Natural killer cell treated with Interleukin-12 subunit alpha and Interleukin-12 subunit beta and Interleukin-15 and Interleukin-18, amount 100 ng/mL, for 72 hours (primary cell): Measurements from ENCODE around the gene RBM8A. TPM values are rescaled to one million over a fixed set of nuclear protein-coding genes. Genes with fewer than 3 reads are reported as not detected.
A peak's percentile ranks its signal among the peaks of the same experiment; 100 is the strongest.

Experiments used
- ATAC-seq, 2 donors: fragments of 150-1000 bp; cut with Tn5 transposase in 1 of 2; sonication (Bioruptor Pico), chemical (Tn5 transposase) in 1 of 2; 2 replicates each; pipeline ENCODE4 v1.10.0; 2021
- DNase-seq: peaks from one replicate; pipeline ENCODE4 v3.0.0; 2022; ENCODE audit warnings: low spot score
- H3K27ac Mint-ChIP-seq, 2 donors: 1 replicate in 1 of 2; 2 replicates in 1 of 2; pipeline ENCODE4 v1.8.0; 2022; ENCODE audit warnings: mixed read lengths in 2 of 2, mild to moderate bottlenecking in 1 of 2, moderate library complexity in 1 of 2
- H3K27me3 Mint-ChIP-seq, 2 donors: 1 replicate in 1 of 2; 2 replicates in 1 of 2; pipeline ENCODE4 v1.8.0; 2022; ENCODE audit warnings: mixed read lengths in 2 of 2
- H3K36me3 Mint-ChIP-seq: one replicate; pipeline ENCODE4 v1.8.0; 2022; ENCODE audit warnings: mixed read lengths
- H3K4me1 Mint-ChIP-seq, 2 donors: 1 replicate in 1 of 2; 2 replicates in 1 of 2; pipeline ENCODE4 v1.8.0; 2022; ENCODE audit warnings: low read depth in 2 of 2, mixed read lengths in 2 of 2, mild to moderate bottlenecking in 1 of 2
- H3K4me3 Mint-ChIP-seq: one replicate; pipeline ENCODE4 v1.8.0; 2022; ENCODE audit warnings: mixed read lengths
- H3K9me3 Mint-ChIP-seq: 2 replicates; pipeline ENCODE4 v1.8.0; 2022; ENCODE audit warnings: mixed read lengths
- total RNA-seq, 2 donors: library from RNA; stranded (reverse); gene quantifications; one replicate each; pipeline ENCODE4 v1.2.3, GENCODE V29; 2022

The RBM8A gene
- total RNA-seq, 2 donors from 2014 or later: 280 to 294 TPM

DNA sequence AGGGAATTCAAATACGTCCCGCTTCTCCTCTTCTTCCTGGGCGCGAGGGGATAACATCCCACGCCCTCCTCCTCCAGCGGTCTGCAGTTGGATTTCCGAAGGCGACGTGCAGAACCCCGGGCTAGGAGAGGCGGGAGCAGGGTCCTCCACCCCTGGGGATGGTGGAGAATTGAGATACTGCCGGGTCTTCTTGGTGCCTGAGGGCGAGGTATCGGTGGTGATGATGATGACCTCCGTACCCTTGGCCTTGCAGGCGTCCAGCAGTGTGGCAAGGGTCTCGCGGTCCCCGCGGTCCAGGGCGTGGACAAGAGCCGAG lies 33.8 kb upstream of the RBM8A start:
- no peaks in the 10 kb centered on the region for H3K27me3 Mint-ChIP-seq
- no peaks in the 10 kb centered on the region for H3K36me3 Mint-ChIP-seq
- ATAC-seq (no peak), DNase-seq (no peak)
- H3K27ac Mint-ChIP-seq: peak overlapping the region; percentile 75 to 93
- H3K4me3 Mint-ChIP-seq: peak overlapping the region; percentile 87
- H3K4me1 Mint-ChIP-seq: peaks cover 65 to 75% of the 10 kb centered on the region in 2 donors
- no peaks in the 10 kb centered on the region for H3K9me3 Mint-ChIP-seq

- H3K36me3 Mint-ChIP-seq: no peaks in the 10 kb centered on the region
- peak; percentile 19 to 43 for ATAC-seq
- H3K27ac Mint-ChIP-seq: peak overlapping the region; percentile 75 to 93
- H3K4me3 Mint-ChIP-seq: peak overlapping the region; percentile 87
- no peaks in the 10 kb centered on the region for H3K9me3 Mint-ChIP-seq
- H3K27me3 Mint-ChIP-seq: no peaks in the 10 kb centered on the region
- H3K4me1 Mint-ChIP-seq: peaks cover 68 to 80% of the 10 kb centered on the region in 2 donors
- peak; percentile 82 for DNase-seq
Observed at GRCh38 chr1:145960468-145961108, 33.3 kb upstream of the RBM8A start.

DNA sequence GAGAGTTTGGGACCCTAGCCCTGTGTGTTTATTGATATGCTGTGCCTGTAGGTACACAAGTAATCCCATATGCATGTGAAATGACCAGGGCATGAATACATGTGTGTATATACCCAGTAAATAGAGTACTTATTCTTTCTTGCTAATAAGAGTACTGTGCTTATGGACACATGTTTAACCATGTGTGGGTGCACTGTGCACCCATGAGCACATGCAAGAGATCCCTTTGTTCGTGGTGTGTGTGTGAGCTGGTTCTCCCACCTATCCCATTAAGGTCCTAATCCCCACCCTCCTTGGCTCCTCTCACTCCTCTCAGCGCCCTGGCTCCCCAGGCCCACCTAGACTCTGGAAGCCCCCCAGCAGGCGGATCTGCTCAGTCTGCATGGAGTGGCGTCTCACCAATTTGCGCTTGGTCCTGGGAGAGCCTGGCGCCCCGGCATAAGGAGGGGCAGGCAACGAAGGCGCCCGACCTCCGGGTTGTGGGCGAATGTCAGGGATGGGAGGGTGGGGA lies 32.7 kb upstream of the RBM8A start:
- Mint-ChIP-seq H3K27me3 (no peaks in the 10 kb centered on the region), H3K9me3 (no peaks in the 10 kb centered on the region), H3K4me3 (peak overlapping the region; percentile 62), H3K36me3 (no peaks in the 10 kb centered on the region), H3K4me1 (peaks cover 71 to 82% of the 10 kb centered on the region in 2 donors), H3K27ac (no peak overlapping the region)
- ATAC-seq (no peak), DNase-seq (no peak)

GRCh38 chr1:145959333-145959732 lies 32.0 kb upstream of the RBM8A start:
- Mint-ChIP-seq H3K36me3 (no peaks in the 10 kb centered on the region), H3K4me1 (peaks cover 73 to 86% of the 10 kb centered on the region in 2 donors), H3K4me3 (peak overlapping the region; percentile 62), H3K27ac (peak overlapping the region in 1 of 2 donors; percentile 63), H3K27me3 (no peaks in the 10 kb centered on the region), H3K9me3 (no peaks in the 10 kb centered on the region)
- ATAC-seq (no peak), DNase-seq (no peak)

DNA sequence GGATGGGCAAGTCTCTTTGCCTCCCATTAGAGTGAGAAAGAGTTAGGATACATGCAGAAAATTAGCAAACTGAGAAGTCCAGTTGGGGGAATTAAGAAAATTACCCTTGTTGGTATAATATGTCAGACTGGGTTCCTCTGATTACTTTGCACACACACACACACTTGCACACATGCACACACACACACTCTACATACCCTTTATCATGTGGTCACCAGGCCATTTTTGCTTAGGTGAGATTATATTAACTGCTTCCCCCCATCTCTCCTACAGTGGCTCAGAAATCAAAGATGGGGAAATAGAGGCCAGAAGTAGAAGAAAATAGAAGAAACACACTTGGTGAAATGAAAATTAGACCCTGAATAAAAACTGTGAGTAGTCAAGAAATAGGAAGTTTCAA lies 31.4 kb upstream of the RBM8A start:
- H3K4me3 Mint-ChIP-seq: peak overlapping the region; percentile 83
- no peak for ATAC-seq
- no peak for DNase-seq
- H3K9me3 Mint-ChIP-seq: no peaks in the 10 kb centered on the region
- H3K27me3 Mint-ChIP-seq: no peaks in the 10 kb centered on the region
- H3K4me1 Mint-ChIP-seq: peaks cover 68 to 82% of the 10 kb centered on the region in 2 donors
- H3K27ac Mint-ChIP-seq: peak overlapping the region in 1 of 2 donors; percentile 63
- H3K36me3 Mint-ChIP-seq: no peaks in the 10 kb centered on the region

DNA sequence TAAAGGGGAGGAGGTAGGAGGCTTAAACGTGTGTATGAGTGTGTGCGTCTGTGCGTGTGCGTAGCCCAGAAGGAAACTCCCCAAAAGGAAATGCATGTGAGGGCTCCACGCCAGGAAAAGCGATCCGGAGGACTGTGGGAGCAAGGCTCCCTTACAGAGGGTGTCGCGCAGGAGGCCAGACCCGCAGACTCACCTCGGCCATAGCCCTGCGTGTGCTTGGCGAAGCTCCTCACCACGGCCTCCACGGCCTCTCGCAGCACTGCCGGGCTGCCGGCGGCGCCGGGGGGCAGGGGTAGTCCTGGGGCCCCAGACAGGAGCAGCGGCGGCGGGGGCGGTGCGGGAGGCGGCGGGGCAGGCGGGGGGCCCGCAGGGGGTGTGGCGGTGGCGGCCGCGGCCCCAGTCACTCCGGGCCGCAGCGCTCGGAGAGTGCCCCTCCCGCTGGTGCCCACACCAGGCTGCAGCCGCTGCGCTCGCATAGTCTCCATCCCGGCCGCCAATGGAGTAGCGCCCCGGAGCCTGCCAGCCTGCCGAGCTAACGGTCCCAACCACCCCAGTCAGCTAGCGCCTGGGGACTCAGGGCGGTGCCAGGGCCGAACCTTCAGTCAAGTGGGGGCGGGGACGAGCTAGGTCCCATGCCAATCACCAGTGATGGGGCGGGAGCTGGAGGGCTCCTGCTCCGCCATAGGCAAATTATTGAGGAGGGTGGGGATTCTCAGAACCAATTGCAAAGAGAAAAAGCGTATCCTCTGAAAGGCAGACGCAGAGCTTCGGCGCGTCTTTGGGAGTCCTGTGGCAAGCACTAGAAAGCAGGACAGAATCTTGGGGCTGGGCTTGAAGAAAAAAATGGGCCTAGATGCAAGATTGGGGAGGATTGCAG lies 30.4 kb upstream of the RBM8A start, which contains the start of gene LIX1L:
TSS of gene LIX1L (minus strand) at position 575 of the 877 bp plus-strand sequence. CDS start at position 485, 90 bp downstream.
- ATAC-seq (peak; percentile 94 to 97), DNase-seq (peak; percentile 95)
- H3K36me3 Mint-ChIP-seq: no peaks in the 10 kb centered on the region
- H3K4me3 Mint-ChIP-seq: peak within 1 kb of the TSS; percentile 90
- peaks cover 58 to 76% of the 10 kb centered on the region in 2 donors for H3K4me1 Mint-ChIP-seq
- peak within 1 kb of the TSS; percentile 63 to 86 for H3K27ac Mint-ChIP-seq
- H3K9me3 Mint-ChIP-seq: no peaks in the 10 kb centered on the region
- H3K27me3 Mint-ChIP-seq: no peaks in the 10 kb centered on the region

- ATAC-seq: no peak
- Mint-ChIP-seq H3K27ac (peak overlapping the region; percentile 63 to 86), H3K4me1 (peaks cover 53 to 73% of the 10 kb centered on the region in 2 donors), H3K27me3 (no peaks in the 10 kb centered on the region), H3K9me3 (no peaks in the 10 kb centered on the region), H3K36me3 (peaks cover under 1% of the 10 kb centered on the region), H3K4me3 (peak overlapping the region; percentile 90)
- no peak for DNase-seq
Observed at GRCh38 chr1:145956781-145957442, 29.6 kb upstream of the RBM8A start.

DNA sequence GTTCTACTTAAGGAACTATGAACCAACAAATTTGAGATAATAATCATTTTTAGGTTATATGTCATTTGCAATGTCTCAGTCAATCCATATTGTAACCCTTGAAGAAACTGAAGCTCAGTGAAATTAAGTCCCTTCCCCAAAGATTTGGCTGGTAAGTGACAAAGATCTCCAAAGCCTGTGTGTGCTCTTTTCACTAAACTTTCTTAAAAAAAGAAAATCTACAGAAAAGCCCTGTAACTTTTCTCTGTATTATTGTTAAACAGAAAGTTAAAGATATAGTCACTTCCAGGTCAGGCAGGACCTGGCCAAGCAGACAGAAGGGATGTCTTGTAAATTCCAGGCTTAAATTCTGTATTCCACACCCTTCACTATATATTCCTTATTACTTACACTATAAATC lies 29.1 kb upstream of the RBM8A start:
- Mint-ChIP-seq H3K4me3 (peak overlapping the region; percentile 90), H3K27ac (peak overlapping the region; percentile 63 to 86), H3K9me3 (no peaks in the 10 kb centered on the region), H3K36me3 (peaks cover 5% of the 10 kb centered on the region), H3K27me3 (no peaks in the 10 kb centered on the region), H3K4me1 (peaks cover 55 to 73% of the 10 kb centered on the region in 2 donors)
- ATAC-seq (no peak), DNase-seq (no peak)

- no peaks in the 10 kb centered on the region for H3K27me3 Mint-ChIP-seq
- H3K9me3 Mint-ChIP-seq: no peaks in the 10 kb centered on the region
- DNase-seq (no peak), ATAC-seq (no peak)
- peaks cover 55 to 74% of the 10 kb centered on the region in 2 donors for H3K4me1 Mint-ChIP-seq
- H3K27ac Mint-ChIP-seq: no peak overlapping the region
- H3K4me3 Mint-ChIP-seq: peak overlapping the region; percentile 90
- peaks cover 5% of the 10 kb centered on the region for H3K36me3 Mint-ChIP-seq
Observed at GRCh38 chr1:145955436-145955835, 28.2 kb upstream of the RBM8A start.

- no peaks in the 10 kb centered on the region for H3K27me3 Mint-ChIP-seq
- peaks cover 57 to 68% of the 10 kb centered on the region in 2 donors for H3K4me1 Mint-ChIP-seq
- no peak overlapping the region for H3K4me3 Mint-ChIP-seq
- no peak overlapping the region for H3K27ac Mint-ChIP-seq
- ATAC-seq (no peak), DNase-seq (no peak)
- peaks cover 5% of the 10 kb centered on the region for H3K36me3 Mint-ChIP-seq
- H3K9me3 Mint-ChIP-seq: no peaks in the 10 kb centered on the region
Observed at GRCh38 chr1:145953861-145954260, 26.6 kb upstream of the RBM8A start.

- Mint-ChIP-seq H3K4me1 (peaks cover 53 to 59% of the 10 kb centered on the region in 2 donors), H3K9me3 (no peaks in the 10 kb centered on the region), H3K4me3 (no peak overlapping the region), H3K36me3 (peaks cover 5% of the 10 kb centered on the region), H3K27me3 (no peaks in the 10 kb centered on the region), H3K27ac (no peak overlapping the region)
- DNase-seq (no peak), ATAC-seq (no peak)
Observed at GRCh38 chr1:145952903-145953302, 25.6 kb upstream of the RBM8A start.

- Mint-ChIP-seq H3K9me3 (no peaks in the 10 kb centered on the region), H3K36me3 (peaks cover 5% of the 10 kb centered on the region), H3K27me3 (no peaks in the 10 kb centered on the region), H3K4me1 (peaks cover 45 to 50% of the 10 kb centered on the region in 2 donors), H3K4me3 (no peak overlapping the region), H3K27ac (no peak overlapping the region)
- ATAC-seq (no peak), DNase-seq (no peak)
Observed at GRCh38 chr1:145951526-145951925, 24.2 kb upstream of the RBM8A start.

DNA sequence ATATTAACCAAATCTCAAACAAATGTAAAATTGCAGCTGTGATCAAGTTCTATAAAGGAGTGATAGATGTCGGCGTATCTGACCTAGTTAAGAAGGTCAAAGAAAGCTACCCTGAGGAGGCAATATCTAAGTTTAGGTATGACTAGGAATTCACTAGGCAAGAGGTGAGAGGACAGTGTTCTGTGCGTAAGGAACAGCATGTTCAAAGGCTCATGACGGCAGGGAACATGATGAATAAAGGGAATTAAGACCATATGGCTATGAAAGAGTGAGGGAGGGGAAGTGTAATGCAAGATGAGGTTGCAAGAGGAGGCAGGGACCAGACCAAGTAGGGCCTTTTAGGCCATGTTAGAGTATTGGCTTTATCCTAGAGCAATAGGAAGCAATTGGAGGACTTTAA lies 21.9 kb upstream of the RBM8A start:
- Mint-ChIP-seq H3K4me1 (peaks cover 28 to 29% of the 10 kb centered on the region in 2 donors), H3K9me3 (no peaks in the 10 kb centered on the region), H3K4me3 (no peak overlapping the region), H3K36me3 (peaks cover 5% of the 10 kb centered on the region), H3K27ac (peak overlapping the region in 1 of 2 donors; percentile 11), H3K27me3 (no peaks in the 10 kb centered on the region)
- DNase-seq: no peak
- no peak for ATAC-seq
